ENCODE measurements around the gene SLC16A4. TPM values are rescaled to one million over a fixed set of nuclear protein-coding genes. Genes with fewer than 3 reads are reported as not detected.

SLC16A4 gene
- total RNA-seq, 1 experiment from 2014 or later = 0.28 TPM

GRCh38 chr1:110430366-110430765 lies 39.5 kb upstream of the SLC16A4 start:
- ATAC-seq (no peak), DNase-seq (ENCODE audit: low spot score) (no peak)
- H3K27ac Mint-ChIP-seq = no peak overlapping the region
- CTCF ChIA-PET = interaction anchor here (0.8 to 3.6 kb wide), 10 partner anchors 14 to 314 kb away, joined by 3 to 23 read pairs (median 6); no protein-coding TSS in a partner anchor
- H3K4me3 Mint-ChIP-seq = no peak overlapping the region
- POLR2A ChIA-PET = interaction anchor here (1.1 kb wide), 1 partner anchor 10 kb away, joined by 3 read pairs; no protein-coding TSS in a partner anchor
- H3K36me3 Mint-ChIP-seq = no peaks in the 10 kb centered on the region
- no peak for TF ChIP-seq PREB (CRISPR knock-in tag; IDR thresholded peaks at IDR 0.05; ENCODE audit: borderline replicate concordance)
- no peak for TF ChIP-seq HMGA2 (CRISPR knock-in tag; IDR thresholded peaks at IDR 0.05)
- TF ChIP-seq USF2 (CRISPR knock-in tag; IDR thresholded peaks at IDR 0.05) = no peak
- no peak for TF ChIP-seq ELF4 (CRISPR knock-in tag; IDR thresholded peaks at IDR 0.05; ENCODE audit: low read depth)
- TF ChIP-seq FOXP1 (CRISPR knock-in tag; IDR thresholded peaks at IDR 0.05; ENCODE audit: borderline replicate concordance) = no peak
- no peak for TF ChIP-seq NR1H2 (CRISPR knock-in tag; IDR thresholded peaks at IDR 0.05)
- no peak for TF ChIP-seq TCF7 (CRISPR knock-in tag; IDR thresholded peaks at IDR 0.05; ENCODE audit: low read depth)
- no peak for TF ChIP-seq CREB1 (CRISPR knock-in tag; IDR thresholded peaks at IDR 0.05)
- no peak for TF ChIP-seq RORB (CRISPR knock-in tag; IDR thresholded peaks at IDR 0.05)
- no peak for TF ChIP-seq MLX (CRISPR knock-in tag; IDR thresholded peaks at IDR 0.05)
- TF ChIP-seq MXD4 (CRISPR knock-in tag; IDR thresholded peaks at IDR 0.05; ENCODE audit: borderline replicate concordance) = no peak
- no peak for TF ChIP-seq ATF3 (CRISPR knock-in tag; conservative IDR thresholded peaks at IDR 0.05)
- TF ChIP-seq USF1 (CRISPR knock-in tag; IDR thresholded peaks at IDR 0.05) = no peak
- no peak for TF ChIP-seq ZNF423 (CRISPR knock-in tag; IDR thresholded peaks at IDR 0.05)
- TF ChIP-seq ZNF219 (CRISPR knock-in tag; IDR thresholded peaks at IDR 0.05; ENCODE audit: borderline replicate concordance) = no peak
- no peak for TF ChIP-seq JUN (CRISPR knock-in tag; IDR thresholded peaks at IDR 0.05)
- no peak for TF ChIP-seq ZBTB43 (CRISPR knock-in tag; IDR thresholded peaks at IDR 0.05)
- H3K9me3 Mint-ChIP-seq = no peaks in the 10 kb centered on the region
- no peaks in the 10 kb centered on the region for H3K27me3 Mint-ChIP-seq (ENCODE audit: low read depth)
- H3K4me1 Mint-ChIP-seq = peaks cover 19% of the 10 kb centered on the region

GRCh38 chr1:110428946-110429345 lies 38.1 kb upstream of the SLC16A4 start:
- ChIA-PET POLR2A (interaction anchor here (0.7 kb wide), 1 partner anchor 1696 kb away, joined by 3 read pairs; no protein-coding TSS in a partner anchor), CTCF (interaction anchor here (0.7 to 3.6 kb wide), 7 partner anchors 16 to 448 kb away, joined by 3 to 23 read pairs (median 5); no protein-coding TSS in a partner anchor)
- H3K4me1 Mint-ChIP-seq = peaks cover 14% of the 10 kb centered on the region
- no peak overlapping the region for H3K27ac Mint-ChIP-seq
- H3K9me3 Mint-ChIP-seq = no peaks in the 10 kb centered on the region
- ATAC-seq (no peak), DNase-seq (ENCODE audit: low spot score) (no peak)
- no peaks in the 10 kb centered on the region for H3K36me3 Mint-ChIP-seq
- no peaks in the 10 kb centered on the region for H3K27me3 Mint-ChIP-seq (ENCODE audit: low read depth)
- no peak overlapping the region for H3K4me3 Mint-ChIP-seq
- TF ChIP-seq ZNF512 (CRISPR knock-in tag; IDR thresholded peaks at IDR 0.05; ENCODE audit: borderline replicate concordance) (no peak), ZNF423 (CRISPR knock-in tag; IDR thresholded peaks at IDR 0.05) (no peak), FOXJ3 (CRISPR knock-in tag; IDR thresholded peaks at IDR 0.05; ENCODE audit: borderline replicate concordance) (no peak), ATF3 (CRISPR knock-in tag; conservative IDR thresholded peaks at IDR 0.05) (no peak), TCF7 (CRISPR knock-in tag; IDR thresholded peaks at IDR 0.05; ENCODE audit: low read depth) (no peak), ZBTB21 (CRISPR knock-in tag; IDR thresholded peaks at IDR 0.05; ENCODE audit: borderline replicate concordance) (no peak), ZNF425 (CRISPR knock-in tag; conservative IDR thresholded peaks at IDR 0.05) (no peak), ZNF416 (CRISPR knock-in tag; IDR thresholded peaks at IDR 0.05) (no peak), NR3C1 (CRISPR knock-in tag; conservative IDR thresholded peaks at IDR 0.05; ENCODE audit: low read depth) (no peak), IRF1 (CRISPR knock-in tag; IDR thresholded peaks at IDR 0.05) (no peak), ZNF671 (CRISPR knock-in tag; IDR thresholded peaks at IDR 0.05) (no peak)
